ENCODE results near the gene C12orf50.

- TF ChIP-seq CTCF (IDR thresholded peaks at IDR 0.05; ENCODE audit: poor library complexity, severe bottlenecking) (no peak), POLR2AphosphoS5 (IDR thresholded peaks at IDR 0.05) (no peak), EZH2 (IDR thresholded peaks at IDR 0.05; ENCODE audit: borderline replicate concordance, insufficient read depth, low read length, poor library complexity, severe bottlenecking) (no peak), TAF1 (IDR thresholded peaks at IDR 0.05; ENCODE audit: low read depth) (no peak)
Observed at GRCh38 chr12:87943023-87943422, 86.2 kb downstream of the C12orf50 start.
